Osteocyte (in vitro differentiated cells): Measurements from ENCODE around the gene NIP7. TPM values are rescaled to one million over a fixed set of nuclear protein-coding genes. Genes with fewer than 3 reads are reported as not detected.

Experiments used
- DNase-seq: peaks from one replicate; pipeline ENCODE4 v3.0.0; 2021; ENCODE audit warnings: mixed read lengths; ENCODE audit not compliant: unreplicated experiment; ENCODE audit errors: extremely low spot score
- H3K27ac Mint-ChIP-seq: one replicate; pipeline ENCODE4 v1.8.0; 2021; ENCODE audit warnings: mild to moderate bottlenecking, mixed read lengths; ENCODE audit not compliant: unreplicated experiment
- H3K27me3 Mint-ChIP-seq: one replicate; pipeline ENCODE4 v1.8.0; 2021; ENCODE audit warnings: mixed read lengths; ENCODE audit not compliant: unreplicated experiment
- H3K36me3 Mint-ChIP-seq: one replicate; pipeline ENCODE4 v1.8.0; 2021; ENCODE audit warnings: mixed read lengths; ENCODE audit not compliant: unreplicated experiment
- H3K4me1 Mint-ChIP-seq: one replicate; pipeline ENCODE4 v1.8.0; 2021; ENCODE audit warnings: mixed read lengths; ENCODE audit not compliant: unreplicated experiment
- H3K4me3 Mint-ChIP-seq: one replicate; pipeline ENCODE4 v1.8.0; 2021; ENCODE audit warnings: mild to moderate bottlenecking, moderate library complexity, mixed read lengths; ENCODE audit not compliant: unreplicated experiment
- H3K9me3 Mint-ChIP-seq: one replicate; pipeline ENCODE4 v1.8.0; 2021; ENCODE audit warnings: mixed read lengths; ENCODE audit not compliant: unreplicated experiment
- total RNA-seq: library from RNA; stranded (reverse); gene quantifications from 2 replicates; pipeline ENCODE4 v1.2.1, GENCODE V29; 2021
- TF ChIP-seq, protein P1 (sequence below): fragments of 200-600 bp; sonication (generic); IDR thresholded peaks from 2 replicates; pipeline ENCODE4 v1.5.0; 2021; ENCODE audit warnings: antibody characterized with exemption, mild to moderate bottlenecking, moderate library complexity

Gene NIP7
- total RNA-seq, 1 donor from 2014 or later: 21.1 TPM

DNA sequence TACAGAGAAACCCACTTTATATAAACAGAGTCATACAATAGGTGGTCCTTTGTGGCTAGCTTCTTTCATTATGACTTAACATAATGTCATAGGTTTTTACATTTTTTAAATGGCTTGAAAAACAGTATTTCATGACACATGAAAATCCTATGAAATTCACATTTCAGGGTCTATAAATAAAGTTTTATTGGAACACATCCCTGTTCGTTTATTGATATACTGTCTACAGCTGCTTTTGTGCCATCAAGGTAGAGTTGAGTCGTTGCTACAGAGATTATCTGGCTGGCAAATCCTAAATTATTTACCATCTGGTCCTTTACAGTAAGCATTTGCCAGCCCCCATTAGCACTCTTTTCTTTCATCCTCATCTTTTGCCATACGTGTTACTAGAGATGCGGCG is 26.1 kb upstream of the NIP7 start:
- H3K4me3 Mint-ChIP-seq: peak overlapping the region; percentile 48
- no peak overlapping the region for H3K27ac Mint-ChIP-seq

DNA sequence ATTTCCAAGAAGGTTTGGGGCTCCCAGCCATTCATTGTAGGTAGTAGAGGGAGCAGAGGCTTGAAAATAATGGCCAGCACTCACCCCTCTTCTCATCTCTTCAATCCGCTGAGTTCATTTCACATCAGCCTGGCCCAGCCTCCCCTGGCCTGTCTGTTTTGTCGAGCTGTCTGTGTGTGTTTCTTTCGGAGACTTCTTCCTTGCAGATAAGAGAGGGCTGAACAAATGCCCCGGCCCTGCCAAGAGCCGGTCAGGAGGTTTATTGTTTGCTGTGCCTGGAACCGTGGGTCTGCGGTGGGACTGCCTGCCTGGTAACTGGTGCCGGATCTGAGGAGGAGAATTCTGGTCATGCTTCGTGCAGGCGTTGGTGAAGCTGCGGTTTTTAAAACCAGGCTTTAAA is 25.0 kb upstream of the NIP7 start:
- TF ChIP-seq, protein P1, sequence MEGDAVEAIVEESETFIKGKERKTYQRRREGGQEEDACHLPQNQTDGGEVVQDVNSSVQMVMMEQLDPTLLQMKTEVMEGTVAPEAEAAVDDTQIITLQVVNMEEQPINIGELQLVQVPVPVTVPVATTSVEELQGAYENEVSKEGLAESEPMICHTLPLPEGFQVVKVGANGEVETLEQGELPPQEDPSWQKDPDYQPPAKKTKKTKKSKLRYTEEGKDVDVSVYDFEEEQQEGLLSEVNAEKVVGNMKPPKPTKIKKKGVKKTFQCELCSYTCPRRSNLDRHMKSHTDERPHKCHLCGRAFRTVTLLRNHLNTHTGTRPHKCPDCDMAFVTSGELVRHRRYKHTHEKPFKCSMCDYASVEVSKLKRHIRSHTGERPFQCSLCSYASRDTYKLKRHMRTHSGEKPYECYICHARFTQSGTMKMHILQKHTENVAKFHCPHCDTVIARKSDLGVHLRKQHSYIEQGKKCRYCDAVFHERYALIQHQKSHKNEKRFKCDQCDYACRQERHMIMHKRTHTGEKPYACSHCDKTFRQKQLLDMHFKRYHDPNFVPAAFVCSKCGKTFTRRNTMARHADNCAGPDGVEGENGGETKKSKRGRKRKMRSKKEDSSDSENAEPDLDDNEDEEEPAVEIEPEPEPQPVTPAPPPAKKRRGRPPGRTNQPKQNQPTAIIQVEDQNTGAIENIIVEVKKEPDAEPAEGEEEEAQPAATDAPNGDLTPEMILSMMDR: no peak
- Mint-ChIP-seq H3K27me3 (no peaks in the 10 kb centered on the region), H3K4me3 (no peak overlapping the region), H3K36me3 (peaks cover 20% of the 10 kb centered on the region), H3K27ac (no peak overlapping the region), H3K9me3 (no peaks in the 10 kb centered on the region), H3K4me1 (peaks cover 20% of the 10 kb centered on the region)
- no peak for DNase-seq

More for the DNA sequence above, 26.1 kb upstream of the NIP7 start:
- Mint-ChIP-seq H3K9me3 (no peaks in the 10 kb centered on the region), H3K36me3 (peaks cover 16% of the 10 kb centered on the region), H3K27me3 (no peaks in the 10 kb centered on the region), H3K4me1 (peaks cover 20% of the 10 kb centered on the region)
- no peak for DNase-seq
- TF ChIP-seq, protein P1: no peak

DNA sequence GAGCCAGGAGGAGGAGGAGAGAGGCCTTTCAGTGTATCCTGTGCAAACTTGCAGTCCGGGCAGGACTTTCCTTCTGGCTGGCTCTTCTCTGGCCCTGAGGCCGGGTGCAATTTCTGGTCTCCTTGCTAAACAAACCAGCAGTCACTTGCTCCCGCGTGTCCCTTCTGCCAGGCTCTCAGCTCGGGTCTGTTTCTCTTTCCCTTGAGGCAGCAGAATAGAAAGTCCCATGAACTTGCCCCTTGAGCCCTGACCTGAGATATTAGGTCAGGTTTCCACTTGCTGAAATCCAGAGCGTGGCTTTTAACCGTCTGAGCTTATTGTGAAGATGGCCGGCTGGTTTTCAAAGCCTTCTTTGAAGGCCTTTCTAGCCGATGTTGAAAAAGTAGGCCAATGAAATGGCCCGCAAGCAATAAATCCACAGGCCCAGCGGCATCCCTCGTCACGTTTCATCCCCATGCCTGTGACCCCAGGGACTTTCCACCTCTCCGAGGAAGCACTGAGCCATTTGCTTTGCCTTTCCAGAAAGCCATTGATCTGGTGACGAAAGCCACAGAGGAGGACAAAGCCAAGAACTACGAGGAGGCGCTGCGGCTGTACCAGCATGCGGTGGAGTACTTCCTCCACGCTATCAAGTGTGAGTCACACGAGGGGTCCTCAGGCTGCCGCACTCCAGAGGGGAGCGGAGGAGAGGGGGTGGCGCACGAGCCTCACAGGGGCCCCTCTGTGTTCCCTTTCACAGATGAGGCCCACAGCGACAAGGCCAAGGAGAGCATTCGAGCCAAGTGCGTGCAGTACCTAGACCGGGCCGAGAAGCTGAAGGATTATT is 23.9 kb upstream of the NIP7 start:
- Mint-ChIP-seq H3K36me3 (peaks cover 27% of the 10 kb centered on the region), H3K4me3 (no peak overlapping the region), H3K9me3 (no peaks in the 10 kb centered on the region), H3K4me1 (peaks cover 15% of the 10 kb centered on the region), H3K27me3 (no peaks in the 10 kb centered on the region), H3K27ac (no peak overlapping the region)
- no peak for DNase-seq
- TF ChIP-seq, protein P1: no peak

DNA sequence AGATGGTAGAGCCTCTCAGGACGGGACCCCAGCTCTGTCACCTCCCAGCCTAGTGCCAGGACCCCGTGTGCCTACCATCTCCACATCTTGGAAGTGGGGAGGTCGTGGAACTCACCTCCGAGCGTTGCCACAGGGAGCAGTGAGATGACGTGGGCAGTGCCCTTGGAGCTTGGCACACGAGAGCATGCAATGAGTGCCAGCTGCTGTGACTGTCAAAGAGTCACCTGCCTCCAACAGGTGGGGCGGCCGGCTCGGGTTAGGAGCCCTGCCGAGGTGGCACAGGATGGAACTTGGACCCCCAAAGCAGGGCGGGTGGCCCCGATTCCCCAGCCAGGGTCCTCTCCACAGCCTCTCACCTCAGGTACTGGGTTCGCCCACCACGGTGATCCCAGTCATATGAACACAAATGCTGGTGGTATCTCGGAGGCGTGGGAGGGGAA is 23.0 kb upstream of the NIP7 start:
- Mint-ChIP-seq H3K4me3 (no peak overlapping the region), H3K27ac (no peak overlapping the region), H3K27me3 (no peaks in the 10 kb centered on the region), H3K4me1 (peaks cover 13% of the 10 kb centered on the region), H3K36me3 (peaks cover 36% of the 10 kb centered on the region), H3K9me3 (no peaks in the 10 kb centered on the region)
- TF ChIP-seq, protein P1: no peak
- DNase-seq: no peak

DNA sequence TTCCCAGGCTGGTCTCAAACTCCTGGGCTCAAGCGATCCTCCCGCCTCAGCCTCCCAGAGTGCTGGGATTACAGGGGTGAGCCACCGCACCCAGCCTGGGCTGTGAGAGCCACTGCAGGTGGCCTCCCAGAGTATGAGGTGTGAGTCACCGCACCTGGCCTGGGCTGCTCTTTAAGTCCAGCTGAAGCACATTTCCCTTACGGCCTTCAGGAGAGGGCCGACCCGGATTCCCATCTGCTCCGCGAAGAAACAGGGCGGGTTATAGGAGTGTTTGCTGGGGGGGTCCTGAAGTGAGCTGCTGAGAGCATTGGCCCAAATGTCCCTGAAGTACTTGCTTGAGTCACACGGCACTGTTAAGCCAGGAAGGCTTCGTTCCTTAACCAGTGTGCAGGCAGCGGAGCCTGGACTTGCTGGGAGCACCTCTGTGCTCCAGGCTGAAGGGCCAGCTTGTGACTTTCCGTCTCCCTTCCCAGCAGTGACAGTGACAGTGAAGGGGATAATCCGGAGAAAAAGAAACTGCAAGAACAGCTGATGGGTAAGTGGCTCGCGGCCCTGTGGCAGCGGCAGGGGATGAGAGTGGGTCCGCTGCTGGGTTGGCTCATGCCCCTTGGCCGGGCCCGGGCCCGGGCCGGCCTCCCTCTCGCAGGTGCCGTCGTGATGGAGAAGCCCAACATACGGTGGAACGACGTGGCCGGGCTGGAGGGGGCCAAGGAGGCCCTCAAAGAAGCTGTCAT is 21.2 kb upstream of the NIP7 start:
- peaks cover 4% of the 10 kb centered on the region for H3K4me1 Mint-ChIP-seq
- DNase-seq: no peak

More for the DNA sequence above, 21.2 kb upstream of the NIP7 start:
- Mint-ChIP-seq H3K27me3 (no peaks in the 10 kb centered on the region), H3K4me3 (no peak overlapping the region), H3K36me3 (peaks cover 45% of the 10 kb centered on the region), H3K9me3 (no peaks in the 10 kb centered on the region), H3K27ac (no peak overlapping the region)
- TF ChIP-seq, protein P1: no peak
